IMR-90 (cell line): ENCODE measurements around the gene PIGC.

Experiments used
- ELK1 ChIP-seq: fragments of 150-350 bp; IDR thresholded peaks from 2 replicates; pipeline ENCODE4 v1.6.1; 2016; ENCODE audit warnings: low read depth, mild to moderate bottlenecking, low read length, moderate library complexity, borderline replicate concordance
- POLR2A ChIP-seq: IDR thresholded peaks from 2 replicates; pipeline ENCODE4 v1.6.1; 2012; ENCODE audit warnings: mild to moderate bottlenecking, low read depth, low read length
- RAD21 ChIP-seq: IDR thresholded peaks from 2 replicates; pipeline ENCODE4 v1.6.1; 2012; ENCODE audit warnings: low read length, improper control_type of control experiment
- USF2 ChIP-seq: fragments of 150-350 bp; IDR thresholded peaks from 2 replicates; pipeline ENCODE4 v1.6.1; 2017; ENCODE audit warnings: mild to moderate bottlenecking, antibody characterized with exemption, low read length, low read depth

GRCh38 chr1:172443666-172444453 lies at the start of gene PIGC:
- TF ChIP-seq ELK1 (no peak), RAD21 (peak; percentile 75), USF2 (no peak), POLR2A (no peak)
